PC-9 (cell line): Measurements from ENCODE around the gene DISP3. TPM values are rescaled to one million over a fixed set of nuclear protein-coding genes. Genes with fewer than 3 reads are reported as not detected.

Source experiments
- BruUV-seq: library from RNA; stranded (reverse); fragments of 400-500 nt; replicated peaks from 2 replicates; lab custom pipeline; 2021; lab: Mats Ljungman, UMichigan
- CTCF ChIA-PET: fragments of 300-600 bp; sonication (Branson Sonifier 250); formaldehyde crosslinking; loops from one replicate; lab custom pipeline; 2022; ENCODE audit warnings: antibody characterized with exemption; lab: Charles Lee
- POLR2A ChIA-PET: fragments of 300-600 bp; sonication (Branson Sonifier 250); formaldehyde crosslinking; loops from one replicate; lab custom pipeline; 2022; ENCODE audit warnings: antibody characterized with exemption; ENCODE audit not compliant: unreplicated experiment; lab: Charles Lee
- DNase-seq, 2 experiments: peaks; one replicate each; pipeline versions ENCODE4 v3.0.0 to v3.0.0-alpha.2; 2015 to 2022; ENCODE audit warnings: mixed read lengths in 1 of 2
- H2AFZ ChIP-seq: fragments of 200-600 bp; sonication (generic); 2 replicates; pipeline ENCODE4 v1.8.1; 2017; ENCODE audit warnings: antibody characterized with exemption
- H3F3A ChIP-seq: fragments of 200-600 bp; sonication (generic); 2 replicates; pipeline ENCODE4 v1.8.1; 2017; ENCODE audit warnings: antibody characterized with exemption, mild to moderate bottlenecking, low read depth; ENCODE audit not compliant: insufficient read depth
- H3K27ac ChIP-seq: fragments of 200-600 bp; sonication (generic); 2 replicates; pipeline ENCODE4 v1.6.1; 2016; ENCODE audit warnings: mixed run types
- H3K27me3 ChIP-seq: fragments of 200-600 bp; sonication (generic); 2 replicates; pipeline ENCODE4 v1.6.1; 2016; ENCODE audit warnings: low read depth, mixed run types; ENCODE audit not compliant: insufficient read depth
- H3K36me3 ChIP-seq: fragments of 200-600 bp; sonication (generic); 2 replicates; pipeline ENCODE4 v1.6.1; 2016; ENCODE audit warnings: low read depth, mixed run types
- H3K4me1 ChIP-seq: fragments of 200-600 bp; sonication (generic); replicated peaks from 2 replicates; pipeline ENCODE4 v1.6.1; 2016; ENCODE audit warnings: mixed run types; ENCODE audit not compliant: insufficient read depth
- H3K4me2 ChIP-seq: fragments of 200-600 bp; sonication (generic); 2 replicates; pipeline ENCODE4 v1.6.1; 2017; ENCODE audit warnings: mixed run types
- H3K4me3 ChIP-seq: fragments of 200-600 bp; sonication (generic); 2 replicates; pipeline ENCODE4 v1.6.1; 2016; ENCODE audit warnings: mixed run types
- H3K79me2 ChIP-seq: fragments of 200-600 bp; sonication (generic); 2 replicates; pipeline ENCODE4 v1.6.1; 2017; ENCODE audit warnings: low read depth, mixed run types
- H3K9me2 ChIP-seq: fragments of 200-600 bp; sonication (generic); 2 replicates; pipeline ENCODE4 v1.8.1; 2017; ENCODE audit warnings: mild to moderate bottlenecking; ENCODE audit not compliant: insufficient read depth
- H3K9me3 ChIP-seq: fragments of 200-600 bp; sonication (generic); 2 replicates; pipeline ENCODE4 v1.8.1; 2016; ENCODE audit warnings: low read depth; ENCODE audit not compliant: insufficient read depth
- H4K20me1 ChIP-seq: fragments of 200-600 bp; sonication (generic); 2 replicates; pipeline ENCODE4 v1.8.1; 2017; ENCODE audit not compliant: insufficient read depth
- CTCF ChIP-seq: fragments of 200-600 bp; sonication (generic); conservative IDR thresholded peaks from 2 replicates; pipeline ENCODE4 v1.6.1; 2017; ENCODE audit warnings: mixed run types, antibody characterized with exemption, mild to moderate bottlenecking, moderate library complexity
- EZH2 ChIP-seq: fragments of 200-600 bp; sonication (generic); IDR thresholded peaks from 2 replicates; pipeline ENCODE4 v1.8.0; 2017; ENCODE audit warnings: antibody characterized with exemption, low read depth
- intact Hi-C: fragments of 100-400 bp; cut with micrococcal nuclease; formaldehyde crosslinking; loops from one replicate; pipeline ENCODE4 v1.10.0; 2022; ENCODE audit not compliant: unreplicated experiment
- total RNA-seq: library from RNA; stranded (reverse); gene quantifications from 2 replicates; pipeline ENCODE4 v1.2.3, GENCODE V29; 2021

The DISP3 gene
- total RNA-seq, 1 experiment from 2014 or later, result not detected

- intact Hi-C loops, result no loop called here
- no peak for DNase-seq
- Histone ChIP-seq H2AFZ (no peak overlapping the region), H3K9me2 (no peaks in the 10 kb centered on the region), H3K9me3 (no peaks in the 10 kb centered on the region), H3K4me3 (no peak overlapping the region), H3K27me3 (peaks cover 62% of the 10 kb centered on the region), H3K27ac (no peak overlapping the region), H3K79me2 (no peaks in the 10 kb centered on the region), H3K36me3 (no peaks in the 10 kb centered on the region), H3K4me2 (no peak overlapping the region), H3F3A (no peaks in the 10 kb centered on the region), H3K4me1 (no peaks in the 10 kb centered on the region), H4K20me1 (no peaks in the 10 kb centered on the region)
- ChIA-PET CTCF (no interaction called here), POLR2A (no interaction called here)
- no peak for TF ChIP-seq EZH2
- no peak for TF ChIP-seq CTCF
- no TSS peak for BruUV-seq
These were observed 59.9 kb downstream of the DISP3 start for GRCh38 chr1:11538886-11539285.

- CTCF ChIA-PET, result no interaction called here
- Histone ChIP-seq H3K9me3 (no peaks in the 10 kb centered on the region), H3K27me3 (peaks cover 70% of the 10 kb centered on the region), H3K4me3 (no peak overlapping the region), H3F3A (no peaks in the 10 kb centered on the region), H3K4me1 (no peaks in the 10 kb centered on the region), H2AFZ (no peak overlapping the region), H3K36me3 (no peaks in the 10 kb centered on the region), H4K20me1 (no peaks in the 10 kb centered on the region), H3K79me2 (no peaks in the 10 kb centered on the region), H3K4me2 (no peak overlapping the region), H3K9me2 (no peaks in the 10 kb centered on the region), H3K27ac (no peak overlapping the region)
- no peak for DNase-seq
- TF ChIP-seq CTCF (no peak), EZH2 (no peak)
- no TSS peak for BruUV-seq
- intact Hi-C loops, result no loop called here
- POLR2A ChIA-PET, result no interaction called here
These were observed 61.2 kb downstream of the DISP3 start for GRCh38 chr1:11539850-11540772.

GRCh38 chr1:11540773-11541160 lies 61.8 kb downstream of the DISP3 start:
- CTCF ChIA-PET, result no interaction called here
- no peak overlapping the region for H2AFZ ChIP-seq
- no peaks in the 10 kb centered on the region for H3K79me2 ChIP-seq
- peaks cover 74% of the 10 kb centered on the region for H3K27me3 ChIP-seq
- no peak overlapping the region for H3K4me3 ChIP-seq
- H3K9me2 ChIP-seq, result no peaks in the 10 kb centered on the region
- no peak overlapping the region for H3K4me2 ChIP-seq
- intact Hi-C loops, result no loop called here
- TF ChIP-seq CTCF (no peak), EZH2 (no peak)
- no peak for DNase-seq
- H3K36me3 ChIP-seq, result no peaks in the 10 kb centered on the region
- H4K20me1 ChIP-seq, result no peaks in the 10 kb centered on the region
- POLR2A ChIA-PET, result no interaction called here
- no peaks in the 10 kb centered on the region for H3K4me1 ChIP-seq
- no peaks in the 10 kb centered on the region for H3K9me3 ChIP-seq
- H3F3A ChIP-seq, result no peaks in the 10 kb centered on the region
- BruUV-seq, result no TSS peak
- H3K27ac ChIP-seq, result no peak overlapping the region
